Stimulated activated CD8-positive, alpha-beta memory T cell treated with anti-CD3 and anti-CD28 coated beads, Interleukin-15, amount 100 ng/mL, for 24 hours (primary cell): ENCODE results near the gene GPR171.

ENCODE experiments used
- DNase-seq: peaks from one replicate; pipeline ENCODE4 v3.0.0-alpha.2; 2020; ENCODE audit warnings: low read depth

GPR171 gene

GRCh38 chr3:151213881-151214280 is 10.9 kb upstream of the GPR171 start:
- no peak for DNase-seq

GRCh38 chr3:151213151-151213550 is 10.1 kb upstream of the GPR171 start:
- no peak for DNase-seq

- no peak for DNase-seq
These were observed 7.8 kb upstream of the GPR171 start for GRCh38 chr3:151210676-151211381.

- DNase-seq: no peak
These were observed 6.6 kb upstream of the GPR171 start for GRCh38 chr3:151209654-151210053.

GRCh38 chr3:151206201-151206600 is 3.2 kb upstream of the GPR171 start:
- DNase-seq: no peak

GRCh38 chr3:151205482-151205881 is 2.5 kb upstream of the GPR171 start:
- DNase-seq: no peak

- no peak for DNase-seq
These were observed 1.8 kb upstream of the GPR171 start for GRCh38 chr3:151204530-151205402.

GRCh38 chr3:151201051-151201730 is 1.8 kb downstream of the GPR171 start:
- DNase-seq: no peak

- DNase-seq: no peak
These were observed 2.4 kb downstream of the GPR171 start for GRCh38 chr3:151200586-151200985.

- DNase-seq: no peak
These were observed 3.2 kb downstream of the GPR171 start for GRCh38 chr3:151199554-151200438.

GRCh38 chr3:151198849-151199248 is 4.2 kb downstream of the GPR171 start:
- no peak for DNase-seq

- DNase-seq: no peak
These were observed 4.8 kb downstream of the GPR171 start for GRCh38 chr3:151197981-151198767.

GRCh38 chr3:151197228-151197627 is 5.8 kb downstream of the GPR171 start:
- DNase-seq: no peak

GRCh38 chr3:151196434-151196833 is 6.6 kb downstream of the GPR171 start:
- DNase-seq: no peak

- no peak for DNase-seq
These were observed 7.2 kb downstream of the GPR171 start for GRCh38 chr3:151195826-151196225.

GRCh38 chr3:151192545-151192944 is 10.5 kb downstream of the GPR171 start:
- DNase-seq: no peak

GRCh38 chr3:151191095-151191494 is 11.9 kb downstream of the GPR171 start:
- no peak for DNase-seq

GRCh38 chr3:151183265-151183671 is 19.7 kb downstream of the GPR171 start:
- DNase-seq: no peak

- no peak for DNase-seq
These were observed 20.5 kb downstream of the GPR171 start for GRCh38 chr3:151182349-151183079.

- no peak for DNase-seq
These were observed 24.7 kb downstream of the GPR171 start for GRCh38 chr3:151178208-151178845.
